ENCODE measurements around the gene SDCCAG8.

SDCCAG8 gene

GRCh38 chr1:243269461-243269801 is 13.6 kb downstream of the SDCCAG8 start:
- H3K4me1 ChIP-seq: no peaks in the 10 kb centered on the region
- H3K27me3 ChIP-seq (ENCODE audit: control insufficient read depth, insufficient read depth, low read length): no peaks in the 10 kb centered on the region
- TF ChIP-seq, protein P1, sequence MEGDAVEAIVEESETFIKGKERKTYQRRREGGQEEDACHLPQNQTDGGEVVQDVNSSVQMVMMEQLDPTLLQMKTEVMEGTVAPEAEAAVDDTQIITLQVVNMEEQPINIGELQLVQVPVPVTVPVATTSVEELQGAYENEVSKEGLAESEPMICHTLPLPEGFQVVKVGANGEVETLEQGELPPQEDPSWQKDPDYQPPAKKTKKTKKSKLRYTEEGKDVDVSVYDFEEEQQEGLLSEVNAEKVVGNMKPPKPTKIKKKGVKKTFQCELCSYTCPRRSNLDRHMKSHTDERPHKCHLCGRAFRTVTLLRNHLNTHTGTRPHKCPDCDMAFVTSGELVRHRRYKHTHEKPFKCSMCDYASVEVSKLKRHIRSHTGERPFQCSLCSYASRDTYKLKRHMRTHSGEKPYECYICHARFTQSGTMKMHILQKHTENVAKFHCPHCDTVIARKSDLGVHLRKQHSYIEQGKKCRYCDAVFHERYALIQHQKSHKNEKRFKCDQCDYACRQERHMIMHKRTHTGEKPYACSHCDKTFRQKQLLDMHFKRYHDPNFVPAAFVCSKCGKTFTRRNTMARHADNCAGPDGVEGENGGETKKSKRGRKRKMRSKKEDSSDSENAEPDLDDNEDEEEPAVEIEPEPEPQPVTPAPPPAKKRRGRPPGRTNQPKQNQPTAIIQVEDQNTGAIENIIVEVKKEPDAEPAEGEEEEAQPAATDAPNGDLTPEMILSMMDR (IDR thresholded peaks at IDR 0.05): no peak
- H3K4me2 ChIP-seq (ENCODE audit: low read length): no peak overlapping the region
- H2AFZ ChIP-seq: no peak overlapping the region
- no peaks in the 10 kb centered on the region for H3K9me3 ChIP-seq (ENCODE audit: control insufficient read depth, low read length)
- no peaks in the 10 kb centered on the region for H3K36me3 ChIP-seq (ENCODE audit: control insufficient read depth, insufficient read depth, low read length)
- H3K4me3 ChIP-seq (ENCODE audit: low read depth, low read length): no peak overlapping the region
- no peaks in the 10 kb centered on the region for H3K79me2 ChIP-seq
- no peak overlapping the region for H3K9ac ChIP-seq
- no peak overlapping the region for H3K27ac ChIP-seq

DNA sequence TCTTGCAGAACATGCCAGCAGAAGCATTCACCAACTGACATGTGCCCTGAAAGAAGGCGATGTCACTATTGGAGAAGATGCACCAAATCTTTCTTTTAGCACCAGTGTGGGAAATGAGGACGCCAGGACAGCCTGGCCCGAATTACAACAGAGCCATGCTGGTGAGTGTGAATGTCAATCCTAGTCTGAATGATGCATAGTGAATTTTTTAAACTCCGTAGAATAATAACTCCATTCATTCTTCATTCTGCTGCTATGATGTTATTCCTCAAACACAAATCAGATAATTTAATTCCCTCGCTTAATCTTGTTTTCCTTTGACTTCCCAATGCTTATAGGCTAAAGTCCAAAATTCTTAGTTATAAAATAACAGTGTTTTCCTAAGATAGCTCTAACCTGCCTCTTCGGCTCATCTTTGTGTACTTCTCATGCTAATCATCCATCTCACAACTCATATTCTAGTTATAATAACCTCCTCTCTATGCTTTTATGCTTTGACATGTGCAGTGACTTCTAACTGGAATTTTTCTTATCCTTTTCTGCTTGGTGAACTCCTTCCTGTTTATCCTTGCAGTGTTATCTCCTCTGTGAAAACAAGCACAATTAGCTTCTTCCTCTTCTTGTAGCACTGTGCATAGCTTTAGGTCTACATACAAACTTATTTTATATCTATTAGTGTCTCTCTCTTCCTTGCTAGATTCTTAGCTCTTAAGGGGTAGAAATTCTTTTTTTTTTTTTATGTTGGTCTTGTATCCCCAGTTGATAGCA is 14.4 kb downstream of the SDCCAG8 start:
- H3K36me3 ChIP-seq (ENCODE audit: control insufficient read depth, insufficient read depth, low read length): no peaks in the 10 kb centered on the region

GRCh38 chr1:243271996-243272395 is 16.2 kb downstream of the SDCCAG8 start:
- H3K4me3 ChIP-seq (ENCODE audit: low read depth, low read length): no peak overlapping the region
- no peaks in the 10 kb centered on the region for H3K27me3 ChIP-seq (ENCODE audit: control insufficient read depth, insufficient read depth, low read length)
- H3K9me3 ChIP-seq (ENCODE audit: control insufficient read depth, low read length): no peaks in the 10 kb centered on the region
- H3K79me2 ChIP-seq: no peaks in the 10 kb centered on the region
- H3K4me2 ChIP-seq (ENCODE audit: low read length): no peak overlapping the region
- H3K4me1 ChIP-seq: no peaks in the 10 kb centered on the region
- no peak overlapping the region for H3K27ac ChIP-seq
- TF ChIP-seq, protein P1 (IDR thresholded peaks at IDR 0.05): no peak
- no peak overlapping the region for H2AFZ ChIP-seq
- no peaks in the 10 kb centered on the region for H3K36me3 ChIP-seq (ENCODE audit: control insufficient read depth, insufficient read depth, low read length)
- no peak overlapping the region for H3K9ac ChIP-seq

More for the DNA sequence above, 14.4 kb downstream of the SDCCAG8 start:
- Histone ChIP-seq H3K79me2 (no peaks in the 10 kb centered on the region), H3K9ac (no peak overlapping the region), H3K9me3 (ENCODE audit: control insufficient read depth, low read length) (no peaks in the 10 kb centered on the region), H3K4me2 (ENCODE audit: low read length) (no peak overlapping the region), H3K4me3 (ENCODE audit: low read depth, low read length) (no peak overlapping the region), H2AFZ (no peak overlapping the region), H3K27me3 (ENCODE audit: control insufficient read depth, insufficient read depth, low read length) (no peaks in the 10 kb centered on the region), H3K4me1 (no peaks in the 10 kb centered on the region), H3K27ac (no peak overlapping the region)
- TF ChIP-seq, protein P1 (IDR thresholded peaks at IDR 0.05): no peak

DNA sequence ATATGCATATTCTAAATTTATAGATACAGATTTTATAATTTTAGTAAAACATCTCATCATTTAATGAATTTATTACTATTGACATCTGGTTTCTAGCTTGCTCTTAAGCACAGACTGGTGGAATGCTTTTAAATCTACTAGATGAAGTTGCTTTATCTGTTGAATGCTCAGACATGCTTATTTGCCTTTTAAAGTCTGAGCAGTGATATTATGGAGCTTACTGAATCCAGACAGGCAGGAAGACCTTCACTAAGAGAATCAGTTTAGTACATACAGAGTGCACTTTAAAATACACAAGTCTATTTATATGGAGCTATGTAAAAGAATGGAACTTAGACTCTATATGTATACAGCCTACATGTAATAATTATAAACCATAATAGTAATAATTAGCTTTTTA is 16.6 kb downstream of the SDCCAG8 start:
- Histone ChIP-seq H2AFZ (no peak overlapping the region), H3K27ac (no peak overlapping the region), H3K9ac (no peak overlapping the region), H3K27me3 (ENCODE audit: control insufficient read depth, insufficient read depth, low read length) (no peaks in the 10 kb centered on the region), H3K9me3 (ENCODE audit: control insufficient read depth, low read length) (no peaks in the 10 kb centered on the region), H3K4me2 (ENCODE audit: low read length) (no peak overlapping the region), H3K4me3 (ENCODE audit: low read depth, low read length) (no peak overlapping the region), H3K36me3 (ENCODE audit: control insufficient read depth, insufficient read depth, low read length) (no peaks in the 10 kb centered on the region), H3K79me2 (no peaks in the 10 kb centered on the region), H3K4me1 (no peaks in the 10 kb centered on the region)
- TF ChIP-seq, protein P1 (IDR thresholded peaks at IDR 0.05): no peak

DNA sequence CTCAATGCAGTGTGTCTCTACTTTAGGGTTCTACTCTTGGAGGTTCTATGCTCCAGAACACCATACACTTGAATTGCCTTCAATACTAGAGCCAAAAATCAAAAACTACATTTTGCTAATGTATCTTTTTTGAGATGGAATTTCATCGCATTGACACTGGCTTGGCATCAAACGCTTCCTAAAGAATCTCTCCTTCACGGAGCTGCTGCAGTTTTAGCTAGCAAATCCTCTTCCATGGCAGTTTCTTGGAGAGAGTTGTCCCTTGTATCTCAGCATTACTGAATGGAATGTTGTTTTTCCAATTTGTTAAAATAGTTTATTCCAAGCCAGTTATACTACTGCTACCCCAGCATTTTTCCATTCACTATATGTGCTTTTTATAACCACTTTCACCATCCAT is 17.7 kb downstream of the SDCCAG8 start:
- H3K79me2 ChIP-seq: no peaks in the 10 kb centered on the region
- H3K27me3 ChIP-seq (ENCODE audit: control insufficient read depth, insufficient read depth, low read length): no peaks in the 10 kb centered on the region
- H3K36me3 ChIP-seq (ENCODE audit: control insufficient read depth, insufficient read depth, low read length): no peaks in the 10 kb centered on the region
- TF ChIP-seq, protein P1 (IDR thresholded peaks at IDR 0.05): no peak
- H3K4me2 ChIP-seq (ENCODE audit: low read length): no peak overlapping the region
- no peaks in the 10 kb centered on the region for H3K4me1 ChIP-seq
- no peak overlapping the region for H3K27ac ChIP-seq
- H3K9me3 ChIP-seq (ENCODE audit: control insufficient read depth, low read length): no peaks in the 10 kb centered on the region
- H3K9ac ChIP-seq: no peak overlapping the region
- H2AFZ ChIP-seq: no peak overlapping the region
- no peak overlapping the region for H3K4me3 ChIP-seq (ENCODE audit: low read depth, low read length)
